Activated CD8-positive, alpha-beta memory T cell treated with anti-CD3 and anti-CD28 coated beads, Interleukin-2, amount 10 ng/mL, durations not matched to agents 7 days and 5 days (primary cell): ENCODE measurements around the gene NETO2. TPM values are rescaled to one million over a fixed set of nuclear protein-coding genes. Genes with fewer than 3 reads are reported as not detected.
"Not testable (repeated sequence)": the region's sequence is repeated elsewhere in the genome, so short reads cannot be mapped to it uniquely, and the experiment has no call there.

Experiments used
- ATAC-seq: fragments of 150-1000 bp; cut with Tn5 transposase; one replicate; pipeline ENCODE4 v1.10.0; 2021; ENCODE audit warnings: moderate library complexity
- CTCF ChIA-PET: fragments of 350-600 bp; sonication (Branson Sonifier 250); formaldehyde crosslinking; loops from one replicate; lab custom pipeline; 2021; ENCODE audit warnings: antibody characterized with exemption; lab: Charles Lee
- DNase-seq: peaks from one replicate; pipeline ENCODE4 v3.0.0-alpha.2; 2020
- H3K27ac Mint-ChIP-seq: one replicate; pipeline ENCODE4 v1.8.0; 2021; ENCODE audit warnings: mild to moderate bottlenecking, mixed read lengths
- H3K27me3 Mint-ChIP-seq: one replicate; pipeline ENCODE4 v1.8.0; 2021; ENCODE audit warnings: mixed read lengths
- H3K36me3 Mint-ChIP-seq: one replicate; pipeline ENCODE4 v1.8.0; 2021; ENCODE audit warnings: mild to moderate bottlenecking, mixed read lengths
- H3K4me1 Mint-ChIP-seq: one replicate; pipeline ENCODE4 v1.8.0; 2021; ENCODE audit warnings: mixed read lengths
- H3K4me3 Mint-ChIP-seq: one replicate; pipeline ENCODE4 v1.8.0; 2021; ENCODE audit warnings: mild to moderate bottlenecking, moderate library complexity, mixed read lengths
- H3K9me3 Mint-ChIP-seq: one replicate; pipeline ENCODE4 v1.8.0; 2022; ENCODE audit warnings: low read depth, mixed read lengths
- total RNA-seq, 2 experiments: library from RNA; stranded (reverse); gene quantifications; one replicate each; pipeline ENCODE4 v1.2.3, GENCODE V29; 2021

NETO2 gene
- total RNA-seq, 2 experiments from 2014 or later = 8.6 to 19.8 TPM

GRCh38 chr16:47069841-47070584 is 73.7 kb downstream of the NETO2 start:
- CTCF ChIA-PET = no interaction called here
- H3K27me3 Mint-ChIP-seq = peaks cover 4% of the 10 kb centered on the region
- ATAC-seq (no peak), DNase-seq (peak; percentile 25)
- peaks cover 5% of the 10 kb centered on the region for H3K9me3 Mint-ChIP-seq
- no peak overlapping the region for H3K27ac Mint-ChIP-seq
- H3K4me3 Mint-ChIP-seq = no peak overlapping the region
- peaks cover 6% of the 10 kb centered on the region for H3K36me3 Mint-ChIP-seq
- H3K4me1 Mint-ChIP-seq = peaks cover 16% of the 10 kb centered on the region

GRCh38 chr16:47069313-47069712 is 74.4 kb downstream of the NETO2 start:
- H3K36me3 Mint-ChIP-seq = peaks cover 6% of the 10 kb centered on the region
- CTCF ChIA-PET = interaction anchor here (1.0 kb wide), 1 partner anchor 8 kb away, joined by 3 read pairs; no protein-coding TSS in a partner anchor
- peaks cover 5% of the 10 kb centered on the region for H3K9me3 Mint-ChIP-seq
- peak; percentile 37 for DNase-seq
- peak overlapping the region; percentile 7 for H3K4me3 Mint-ChIP-seq
- H3K4me1 Mint-ChIP-seq = peaks cover 16% of the 10 kb centered on the region
- peaks cover 4% of the 10 kb centered on the region for H3K27me3 Mint-ChIP-seq
- H3K27ac Mint-ChIP-seq = peak overlapping the region; percentile 16
- peak; percentile 58 for ATAC-seq

GRCh38 chr16:47067203-47067602 is 76.5 kb downstream of the NETO2 start:
- Mint-ChIP-seq H3K27ac (no peak overlapping the region), H3K36me3 (peaks cover 5% of the 10 kb centered on the region), H3K27me3 (peaks cover 2% of the 10 kb centered on the region), H3K4me3 (no peak overlapping the region), H3K9me3 (peaks cover 4% of the 10 kb centered on the region), H3K4me1 (peaks cover 5% of the 10 kb centered on the region)
- CTCF ChIA-PET = interaction anchor here (1.3 kb wide), 1 partner anchor 29 kb away, joined by 4 read pairs; no protein-coding TSS in a partner anchor
- no peak for ATAC-seq
- DNase-seq = peak; percentile 30

- Mint-ChIP-seq H3K4me3 (no peak overlapping the region), H3K27ac (no peak overlapping the region), H3K36me3 (peaks cover 2% of the 10 kb centered on the region), H3K27me3 (peaks cover 2% of the 10 kb centered on the region), H3K9me3 (peaks cover 2% of the 10 kb centered on the region), H3K4me1 (peaks cover 5% of the 10 kb centered on the region)
- CTCF ChIA-PET = no interaction called here
- DNase-seq (peak; percentile 18), ATAC-seq (no peak)
These were observed 77.7 kb downstream of the NETO2 start for GRCh38 chr16:47065766-47066688.

GRCh38 chr16:47064775-47065174 is 79.0 kb downstream of the NETO2 start:
- DNase-seq = peak; percentile 9
- no peaks in the 10 kb centered on the region for H3K36me3 Mint-ChIP-seq
- H3K27ac Mint-ChIP-seq = no peak overlapping the region
- CTCF ChIA-PET = no interaction called here
- peaks cover 5% of the 10 kb centered on the region for H3K4me1 Mint-ChIP-seq
- ATAC-seq = no peak
- H3K27me3 Mint-ChIP-seq = peaks cover 2% of the 10 kb centered on the region
- no peak overlapping the region for H3K4me3 Mint-ChIP-seq
- no peaks in the 10 kb centered on the region for H3K9me3 Mint-ChIP-seq

GRCh38 chr16:47063011-47063724 is 80.6 kb downstream of the NETO2 start:
- ATAC-seq = no peak
- no peaks in the 10 kb centered on the region for H3K36me3 Mint-ChIP-seq
- DNase-seq = no peak
- no peak overlapping the region for H3K4me3 Mint-ChIP-seq
- no peaks in the 10 kb centered on the region for H3K9me3 Mint-ChIP-seq
- peaks cover 2% of the 10 kb centered on the region for H3K27me3 Mint-ChIP-seq
- CTCF ChIA-PET = no interaction called here
- H3K4me1 Mint-ChIP-seq = no peaks in the 10 kb centered on the region
- H3K27ac Mint-ChIP-seq = no peak overlapping the region

- no peak overlapping the region for H3K4me3 Mint-ChIP-seq
- no peaks in the 10 kb centered on the region for H3K36me3 Mint-ChIP-seq
- H3K27me3 Mint-ChIP-seq = no peaks in the 10 kb centered on the region
- ATAC-seq = no peak
- no peaks in the 10 kb centered on the region for H3K4me1 Mint-ChIP-seq
- no peak for DNase-seq
- CTCF ChIA-PET = interaction anchor here (2.0 kb wide), 1 partner anchor 23 kb away, joined by 5 read pairs; no protein-coding TSS in a partner anchor
- no peaks in the 10 kb centered on the region for H3K9me3 Mint-ChIP-seq
- H3K27ac Mint-ChIP-seq = no peak overlapping the region
These were observed 82.5 kb downstream of the NETO2 start for GRCh38 chr16:47061204-47061603.

- Mint-ChIP-seq H3K4me3 (no peak overlapping the region), H3K9me3 (no peaks in the 10 kb centered on the region), H3K27me3 (no peaks in the 10 kb centered on the region), H3K4me1 (no peaks in the 10 kb centered on the region), H3K36me3 (no peaks in the 10 kb centered on the region), H3K27ac (no peak overlapping the region)
- CTCF ChIA-PET = interaction anchor here (2.0 kb wide), 1 partner anchor 23 kb away, joined by 5 read pairs; no protein-coding TSS in a partner anchor
- no peak for DNase-seq
- no peak for ATAC-seq
These were observed 83.1 kb downstream of the NETO2 start for GRCh38 chr16:47060596-47060995.

GRCh38 chr16:47059991-47060390 is 83.8 kb downstream of the NETO2 start:
- CTCF ChIA-PET = interaction anchor here (2.0 kb wide), 1 partner anchor 22 kb away, joined by 5 read pairs; no protein-coding TSS in a partner anchor
- Mint-ChIP-seq H3K4me1 (no peaks in the 10 kb centered on the region), H3K9me3 (no peaks in the 10 kb centered on the region), H3K4me3 (no peak overlapping the region), H3K36me3 (no peaks in the 10 kb centered on the region), H3K27me3 (no peaks in the 10 kb centered on the region), H3K27ac (no peak overlapping the region)
- DNase-seq (no peak), ATAC-seq (no peak)

- H3K27me3 Mint-ChIP-seq, ATAC-seq, DNase-seq, H3K4me1 Mint-ChIP-seq, H3K36me3 Mint-ChIP-seq, CTCF ChIA-PET, H3K4me3 Mint-ChIP-seq, H3K9me3 Mint-ChIP-seq, H3K27ac Mint-ChIP-seq: not testable (repeated sequence)
These were observed 84.6 kb downstream of the NETO2 start for GRCh38 chr16:47059130-47059529.

GRCh38 chr16:47058295-47059086 is 85.3 kb downstream of the NETO2 start:
- Mint-ChIP-seq H3K9me3 (no peaks in the 10 kb centered on the region), H3K36me3 (no peaks in the 10 kb centered on the region), H3K4me1 (no peaks in the 10 kb centered on the region), H3K27me3 (no peaks in the 10 kb centered on the region), H3K4me3 (no peak overlapping the region), H3K27ac (no peak overlapping the region)
- CTCF ChIA-PET = no interaction called here
- no peak for DNase-seq
- ATAC-seq = no peak

GRCh38 chr16:47057630-47057993 is 86.1 kb downstream of the NETO2 start:
- Mint-ChIP-seq H3K4me1 (no peaks in the 10 kb centered on the region), H3K9me3 (no peaks in the 10 kb centered on the region), H3K27me3 (no peaks in the 10 kb centered on the region), H3K36me3 (no peaks in the 10 kb centered on the region), H3K4me3 (no peak overlapping the region), H3K27ac (no peak overlapping the region)
- ATAC-seq (no peak), DNase-seq (no peak)
- CTCF ChIA-PET = no interaction called here
